Hepatocyte (in vitro differentiated cells): ENCODE measurements around the gene KIAA0753.

Experiments used
- CTCF ChIP-seq: fragments of 200-600 bp; sonication (generic); IDR thresholded peaks from 2 replicates; pipeline ENCODE4 v1.5.1; 2016; ENCODE audit warnings: antibody characterized with exemption, mild to moderate bottlenecking; ENCODE audit not compliant: poor library complexity
- EZH2 ChIP-seq: fragments of 200-600 bp; sonication (generic); IDR thresholded peaks from 2 replicates; pipeline ENCODE4 v1.6.1; 2016; ENCODE audit warnings: antibody characterized with exemption, mild to moderate bottlenecking, borderline replicate concordance
- EZH2phosphoT487 ChIP-seq: fragments of 200-600 bp; sonication (generic); IDR thresholded peaks from one replicate; pipeline ENCODE4 v1.6.1; 2018; ENCODE audit warnings: antibody characterized with exemption, mild to moderate bottlenecking, low read depth, moderate library complexity; ENCODE audit not compliant: unreplicated experiment, severe bottlenecking

- TF ChIP-seq EZH2 (no peak), CTCF (no peak), EZH2phosphoT487 (no peak)
These were observed 53.2 kb downstream of the KIAA0753 start for GRCh38 chr17:6587310-6587709.
